ENCODE results near the gene BRD3OS. TPM values are rescaled to one million over a fixed set of nuclear protein-coding genes. Genes with fewer than 3 reads are reported as not detected.

The BRD3OS gene
- total and polyA plus RNA-seq, 2 of the 13 experiments (the other 11 are each of a cell fraction or from before 2014, with no cell fraction given) = 4.9 to 5.7 TPM

- TF ChIP-seq ZNF280D (CRISPR knock-in tag; IDR thresholded peaks at IDR 0.05) (no peak), ZNF761 (CRISPR knock-in tag; conservative IDR thresholded peaks at IDR 0.05) (no peak), ZZZ3 (CRISPR knock-in tag; IDR thresholded peaks at IDR 0.05; ENCODE audit: borderline replicate concordance) (no peak), PAXIP1 (CRISPR knock-in tag; conservative IDR thresholded peaks at IDR 0.05) (no peak), HCFC1 (IDR thresholded peaks at IDR 0.05; ENCODE audit: low read depth, low read length) (no peak), SRSF1 (optimal IDR thresholded peaks at IDR 0.05; ENCODE audit: low read depth, low read length) (peak; percentile 2), CSRNP1 (CRISPR knock-in tag; IDR thresholded peaks at IDR 0.05) (no peak), CCDC6 (CRISPR knock-in tag; IDR thresholded peaks at IDR 0.05) (peak; percentile 86), TIGD3 (CRISPR knock-in tag; IDR thresholded peaks at IDR 0.05; ENCODE audit: borderline replicate concordance) (no peak), DNMT3B (CRISPR knock-in tag; conservative IDR thresholded peaks at IDR 0.05) (no peak), ZNF34 (CRISPR knock-in tag; IDR thresholded peaks at IDR 0.05; ENCODE audit: borderline replicate concordance) (no peak), SP1 (IDR thresholded peaks at IDR 0.05) (no peak), SP1 (CRISPR knock-in tag; IDR thresholded peaks at IDR 0.05) (no peak), ETV5 (CRISPR knock-in tag; IDR thresholded peaks at IDR 0.05; ENCODE audit: borderline replicate concordance) (peak; percentile 23; the same call in 1 of the 2 replicates), BRF2 (CRISPR knock-in tag; IDR thresholded peaks at IDR 0.05) (no peak)
Observed at GRCh38 chr9:133991964-133992779, 33.1 kb upstream of the BRD3OS start, which contains the start of gene VAV2 (continued).
